HG03460 (cell line): Measurements from ENCODE around the gene KRT13.

Experiments used
- ATAC-seq: cut with Tn5 transposase; IDR thresholded peaks from one replicate; pipeline ENCODE4 v1.9.1; 2021; ENCODE audit not compliant: unreplicated experiment

Gene KRT13

GRCh38 chr17:41498276-41498675, 7.1 kb downstream of the KRT13 start:
- ATAC-seq, result no peak

GRCh38 chr17:41496803-41497484, 8.5 kb downstream of the KRT13 start:
- no peak for ATAC-seq

DNA sequence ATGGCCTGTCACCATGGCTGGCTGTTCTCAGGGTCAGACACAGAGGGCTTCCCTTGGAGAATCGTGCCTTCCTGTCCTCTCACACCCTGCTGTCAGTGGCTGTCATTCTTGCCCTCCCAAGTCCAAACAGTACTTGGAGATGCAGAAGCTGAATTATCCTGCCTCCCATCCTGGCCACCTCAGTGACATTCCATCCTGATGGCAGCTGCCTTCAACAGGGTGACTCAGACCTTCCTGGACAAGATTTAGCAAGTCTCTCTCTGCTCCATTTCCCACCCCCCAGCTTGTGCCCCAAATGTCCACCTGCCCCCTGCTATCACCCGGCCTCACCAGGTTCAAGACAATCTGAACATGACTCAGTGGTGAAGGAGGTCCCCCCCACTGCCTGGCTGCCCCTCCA, 10.9 kb downstream of the KRT13 start:
- ATAC-seq, result no peak

DNA sequence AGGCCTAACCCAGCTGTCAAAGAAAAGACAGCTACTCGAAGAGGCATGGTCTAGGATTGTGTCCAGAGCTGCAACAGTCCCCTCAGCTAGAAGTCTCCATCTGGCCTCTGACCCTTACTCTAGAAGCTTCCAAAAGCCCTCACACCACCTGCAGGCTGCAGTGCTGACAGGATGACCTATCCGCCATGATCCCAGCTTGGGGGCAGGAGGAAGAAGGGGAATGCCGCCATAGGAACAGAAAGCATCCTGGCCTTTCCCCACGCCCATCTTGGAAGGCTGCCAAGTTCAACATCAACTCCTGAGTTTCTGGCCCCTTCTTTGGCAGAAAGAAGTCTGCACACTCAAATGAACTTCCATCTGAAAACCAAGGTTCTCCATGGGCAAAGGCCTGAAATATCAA, 12.6 kb downstream of the KRT13 start:
- ATAC-seq, result no peak

GRCh38 chr17:41492351-41492750, 13.1 kb downstream of the KRT13 start:
- no peak for ATAC-seq

DNA sequence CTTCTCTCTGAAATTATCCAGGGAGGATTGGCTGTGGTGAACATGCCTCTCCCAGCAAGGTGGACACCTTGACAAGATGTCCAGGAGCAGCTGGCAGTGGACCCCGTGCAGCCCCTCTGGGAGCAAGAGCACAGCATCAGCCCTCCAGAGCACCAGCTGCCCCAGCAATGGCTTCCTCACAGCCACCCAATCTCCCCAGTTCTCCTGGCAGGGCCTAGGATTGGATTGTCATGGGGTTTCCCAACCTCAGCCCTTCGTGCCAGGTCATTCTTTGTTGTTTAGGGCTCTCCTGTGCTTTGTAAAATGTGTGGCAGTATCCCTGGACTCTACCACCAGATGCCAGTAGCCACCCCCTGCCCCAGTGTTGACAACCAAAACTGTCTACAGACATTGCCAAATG, 13.9 kb downstream of the KRT13 start:
- no peak for ATAC-seq

DNA sequence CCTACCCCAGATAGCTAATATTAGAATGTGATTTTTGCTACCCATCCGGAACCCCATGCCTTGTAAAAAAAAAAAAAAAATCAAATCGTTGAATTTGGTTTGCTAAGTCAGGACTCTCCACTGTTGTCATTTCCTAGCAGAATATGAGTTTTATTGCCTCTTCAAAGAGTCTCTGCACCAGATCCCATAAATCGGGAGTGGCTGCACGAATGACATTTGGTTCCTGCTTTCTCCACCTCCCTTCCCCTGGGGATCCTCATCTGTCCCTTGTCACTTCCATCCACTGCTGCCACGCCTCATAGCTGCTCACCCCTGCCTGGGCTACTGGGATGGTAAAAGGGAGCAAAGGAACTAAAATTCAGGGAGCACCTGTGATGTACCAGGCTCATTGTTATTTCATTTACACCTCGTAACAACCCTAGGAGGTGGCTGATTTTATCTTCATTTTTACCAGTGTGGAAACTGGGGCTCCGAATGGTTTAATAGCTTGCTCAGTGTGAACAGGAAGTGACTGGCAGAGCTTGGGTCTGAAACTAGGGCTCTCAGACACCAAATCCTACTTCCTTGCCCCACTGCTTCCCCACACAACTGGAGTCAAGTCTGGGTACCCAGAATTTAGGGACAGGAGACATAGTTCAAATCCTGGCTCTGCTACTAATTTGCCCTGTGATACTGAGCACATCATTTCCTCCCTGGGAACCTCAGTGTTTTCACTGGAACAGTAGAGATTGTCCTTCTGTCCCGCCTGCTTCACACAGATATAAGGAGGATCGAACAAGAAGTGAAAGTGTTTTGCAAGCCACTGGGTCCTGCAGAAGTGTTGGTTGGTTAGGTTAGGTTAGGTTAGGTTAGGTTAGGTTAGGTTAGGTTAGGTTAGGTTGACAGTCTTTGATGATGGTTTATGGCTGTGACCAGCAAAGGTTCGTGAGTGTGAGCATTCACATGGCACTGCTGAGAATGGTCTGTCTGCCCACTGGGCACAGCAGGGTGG, 15.1 kb downstream of the KRT13 start:
- no peak for ATAC-seq

DNA sequence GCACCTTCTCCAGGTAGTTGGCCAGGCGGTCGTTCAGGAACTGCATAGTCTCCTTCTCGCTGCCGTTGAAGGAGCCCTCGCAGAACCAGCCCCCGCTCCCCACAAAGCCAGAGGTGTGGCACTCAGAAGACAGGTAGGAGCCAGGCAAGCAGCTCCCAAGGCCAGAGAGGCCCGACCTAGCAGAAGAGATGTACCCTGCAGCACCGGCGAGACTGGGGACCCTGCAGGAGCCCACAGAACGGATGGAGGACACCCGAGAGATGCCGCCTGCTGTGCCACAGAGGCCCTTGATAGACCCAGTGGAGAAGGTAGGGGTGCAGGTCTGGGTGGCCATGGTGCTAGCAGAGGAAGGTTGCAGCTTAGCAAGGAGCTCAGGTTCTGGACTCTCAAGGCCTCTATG, 15.9 kb downstream of the KRT13 start, which contains the start of gene KRT36:
TSS of gene KRT36 (minus strand) at position 380 of the 400 bp plus-strand sequence. CDS start at position 334, 46 bp downstream.
- no peak for ATAC-seq

DNA sequence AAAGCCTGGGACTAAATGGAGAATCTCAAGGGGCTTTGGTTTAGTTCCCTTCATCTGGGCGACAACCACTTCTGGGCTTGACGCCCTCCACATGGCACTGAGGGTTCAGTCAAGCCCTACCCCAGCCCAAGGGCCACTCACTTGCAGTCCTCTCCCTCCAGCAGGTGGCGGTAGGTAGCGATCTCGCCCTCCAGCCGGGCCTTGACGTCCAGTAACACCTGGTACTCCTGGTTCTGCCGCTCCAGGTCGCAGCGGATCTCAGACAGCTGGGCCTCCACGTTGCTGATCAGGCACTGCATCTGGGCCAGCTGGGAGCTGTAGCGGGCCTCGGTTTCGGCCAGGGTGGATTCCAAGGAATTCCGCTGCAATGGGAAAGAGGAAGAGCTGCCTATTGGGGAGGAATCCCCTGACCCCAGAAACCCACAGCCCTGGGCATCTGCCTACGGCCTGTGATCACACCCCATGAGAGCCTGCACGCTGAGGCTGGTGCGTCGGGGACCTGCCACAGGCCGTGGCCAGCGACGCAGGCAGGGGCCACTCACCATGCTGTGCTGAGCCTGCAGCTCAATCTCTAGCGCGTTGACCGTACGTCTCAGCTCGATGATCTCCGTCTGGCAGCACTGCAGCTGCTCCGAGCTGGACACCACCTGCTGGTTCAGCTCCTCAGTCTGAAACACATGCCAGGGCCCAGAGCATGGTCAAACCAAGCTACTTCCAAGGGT, 18.4 kb downstream of the KRT13 start:
- no peak for ATAC-seq

DNA sequence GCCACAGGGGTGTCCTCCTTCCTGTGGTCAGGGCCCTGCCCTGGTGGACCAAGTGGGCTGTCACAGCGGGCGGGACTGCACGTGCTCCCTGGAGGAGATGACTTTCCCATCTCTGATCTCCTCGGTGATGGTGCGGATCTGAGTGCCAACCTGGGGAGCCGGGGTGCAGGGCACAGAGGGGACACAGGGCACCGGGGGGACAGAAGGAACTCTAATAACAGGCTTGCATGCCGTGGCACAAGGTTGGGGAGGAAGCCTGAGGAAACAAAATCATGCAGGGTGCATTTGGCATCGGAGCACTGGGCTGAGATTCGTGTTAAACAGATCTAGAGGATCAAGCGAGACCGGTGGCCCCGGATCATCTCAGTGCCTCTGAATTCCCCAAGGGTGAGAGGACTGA, 19.1 kb downstream of the KRT13 start:
- no peak for ATAC-seq

DNA sequence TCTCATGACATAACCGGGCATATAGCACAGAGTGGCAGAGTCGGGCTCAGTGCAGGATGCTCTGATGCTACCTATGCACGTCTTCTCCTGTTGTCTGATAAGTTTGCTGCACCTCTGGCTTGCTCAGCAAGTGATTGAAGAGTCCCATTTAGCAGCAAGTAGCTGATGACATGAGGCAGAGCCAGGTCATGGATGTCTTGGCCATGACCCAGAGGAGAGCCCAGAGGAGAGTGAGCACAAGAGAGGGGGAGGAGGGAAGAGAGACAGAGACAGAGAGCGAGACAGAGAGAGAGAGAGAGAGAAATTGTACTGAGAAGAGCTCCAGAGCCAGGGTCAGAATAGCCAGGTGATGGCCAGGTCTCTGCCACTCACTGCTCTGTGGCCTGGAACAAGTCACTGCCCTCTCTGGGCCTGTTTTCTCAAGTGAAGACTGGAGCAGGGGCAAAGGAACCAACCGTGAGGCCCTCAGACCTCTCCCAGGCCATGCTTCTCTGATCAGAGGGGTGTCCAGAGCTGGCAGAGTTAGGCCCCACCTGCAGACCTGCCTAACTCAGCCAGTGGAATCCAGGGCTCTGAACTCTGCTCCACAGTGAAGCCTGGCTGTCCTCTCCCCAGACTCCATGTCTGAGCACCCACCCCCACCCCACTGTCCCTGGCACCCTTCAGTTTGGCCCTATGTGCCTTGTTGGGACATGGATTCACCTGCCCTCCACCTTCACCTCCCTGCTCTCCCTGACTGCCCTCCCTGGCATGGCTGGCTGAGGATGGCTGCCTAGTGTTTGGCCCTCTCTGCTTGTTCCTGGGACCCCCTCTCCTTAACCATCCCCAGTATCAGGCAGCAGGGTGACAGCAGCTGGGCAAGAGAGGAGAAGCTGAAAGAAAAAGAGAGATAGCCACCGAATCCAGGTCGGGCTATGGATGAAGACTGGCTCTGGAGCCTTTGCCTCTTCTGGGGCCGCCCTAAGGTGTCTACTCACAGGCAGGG, 20.2 kb downstream of the KRT13 start:
- no peak for ATAC-seq

DNA sequence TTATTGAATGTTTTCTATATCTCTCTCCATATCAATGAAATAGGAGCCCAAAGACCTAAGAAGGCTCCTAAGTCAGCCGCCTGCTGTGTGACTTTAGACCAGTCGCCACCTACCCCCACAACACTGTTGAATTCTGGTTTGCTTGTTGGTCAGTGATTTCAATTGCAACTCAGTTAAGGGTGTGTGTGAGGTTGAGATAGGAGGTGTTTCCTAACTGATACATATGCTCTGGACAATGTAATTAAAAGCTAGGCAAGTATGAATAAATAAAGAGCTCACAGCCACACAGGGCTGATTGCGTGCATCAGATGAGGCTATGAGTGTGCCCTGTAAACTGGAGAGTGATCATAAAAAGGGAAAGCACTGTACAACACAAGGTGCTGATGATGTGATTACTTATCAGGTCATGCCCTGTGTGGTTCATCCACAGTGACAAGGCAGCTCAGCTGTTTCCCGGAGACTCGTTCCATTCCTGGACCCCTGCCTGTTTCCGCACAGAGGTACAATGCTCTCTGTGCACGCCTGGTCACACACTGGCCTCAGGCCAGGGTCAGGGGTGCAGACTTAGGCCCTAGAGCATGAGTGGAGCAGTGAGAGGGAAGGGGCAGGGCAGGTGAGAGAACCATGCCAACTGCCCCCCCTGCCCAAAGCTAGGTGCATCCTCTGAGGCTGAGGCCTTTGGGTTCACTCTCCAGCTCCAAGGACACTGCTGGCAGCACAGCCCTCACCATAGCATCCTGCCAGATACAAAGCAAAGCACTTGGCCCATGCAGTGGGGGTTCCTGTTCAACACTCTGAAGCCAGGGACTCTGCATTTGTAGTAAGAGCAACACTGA, 21.2 kb downstream of the KRT13 start:
- no peak for ATAC-seq

- ATAC-seq, result no peak
Observed at GRCh38 chr17:41483531-41483930, 21.9 kb downstream of the KRT13 start.

DNA sequence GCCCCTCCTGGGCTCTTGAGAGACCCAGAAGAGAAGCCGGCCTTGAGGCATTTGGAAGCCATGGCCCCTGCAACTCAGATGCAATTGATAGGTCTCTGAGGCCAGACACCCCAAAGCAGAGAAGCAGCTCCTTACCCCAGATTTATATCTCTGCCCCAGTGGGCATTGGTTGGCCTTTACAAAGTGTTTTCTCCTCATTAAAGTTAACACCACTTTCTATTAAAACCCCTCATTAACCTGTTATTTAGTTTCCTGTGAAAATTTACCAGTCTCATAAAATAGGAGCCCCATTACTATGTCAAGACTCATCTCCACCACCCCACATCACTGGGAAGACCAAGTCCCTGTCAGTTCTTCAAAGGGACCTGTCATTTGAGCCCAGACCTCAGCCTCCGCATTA, 24.4 kb downstream of the KRT13 start, which contains the start of gene KRT35:
TSS of gene KRT35 (minus strand) at position 116 of the 400 bp plus-strand sequence. CDS start at position 62, 54 bp downstream.
- ATAC-seq, result no peak

DNA sequence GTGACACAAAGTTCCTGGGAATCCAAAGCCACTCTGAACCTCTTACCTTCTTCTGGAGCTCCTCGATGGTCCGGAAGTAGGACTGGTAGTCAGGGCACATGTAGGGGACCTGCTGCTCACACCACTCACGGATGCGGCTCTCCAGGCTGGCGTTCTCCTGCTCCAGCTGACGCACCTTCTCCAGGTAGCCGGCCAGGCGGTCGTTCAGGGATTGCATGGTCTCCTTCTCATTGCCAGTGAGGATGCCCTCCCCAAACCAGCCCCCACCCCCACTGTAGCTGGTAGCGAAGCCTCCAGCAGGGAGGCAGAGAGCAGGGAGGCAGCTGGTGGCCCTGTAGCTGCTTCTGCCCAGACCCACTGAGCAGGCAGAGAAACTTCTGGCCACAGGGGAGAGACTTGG, 24.8 kb downstream of the KRT13 start:
- ATAC-seq, result no peak

- ATAC-seq, result no peak
Observed at GRCh38 chr17:41480136-41480535, 25.3 kb downstream of the KRT13 start.

DNA sequence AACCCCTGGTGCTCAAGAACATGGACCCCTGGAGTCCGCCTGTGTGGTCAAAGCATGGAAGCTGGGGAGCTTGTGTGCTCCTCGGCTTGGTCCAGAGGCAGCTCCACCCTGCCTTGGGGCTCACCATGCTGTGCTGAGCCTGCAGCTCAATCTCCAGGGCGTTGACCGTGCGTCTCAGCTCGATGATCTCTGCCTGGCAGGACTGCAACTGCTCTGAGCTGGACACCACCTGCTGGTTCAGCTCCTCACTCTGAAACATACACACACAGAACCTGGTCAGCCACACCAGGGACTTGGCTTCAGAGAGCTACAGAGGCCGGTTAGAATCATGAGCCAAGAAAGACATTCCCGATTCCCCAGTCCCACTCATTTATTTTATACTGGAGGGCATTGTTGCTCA, 27.2 kb downstream of the KRT13 start:
- no peak for ATAC-seq

- ATAC-seq, result no peak
Observed at GRCh38 chr17:41476866-41477815, 28.3 kb downstream of the KRT13 start.
